GM10266 (cell line): ENCODE results near the gene CAPZB.

Experiments
- DNase-seq: peaks from one replicate; pipeline ENCODE4 v3.0.0; 2012; ENCODE audit errors: extremely low spot score
- TF ChIP-seq, protein P1 (sequence below): IDR thresholded peaks from 2 replicates; pipeline ENCODE4 v1.5.1; 2012; ENCODE audit warnings: mild to moderate bottlenecking, low read depth; ENCODE audit not compliant: control insufficient read depth, insufficient read depth; ENCODE audit errors: missing control alignments

The CAPZB gene

DNA sequence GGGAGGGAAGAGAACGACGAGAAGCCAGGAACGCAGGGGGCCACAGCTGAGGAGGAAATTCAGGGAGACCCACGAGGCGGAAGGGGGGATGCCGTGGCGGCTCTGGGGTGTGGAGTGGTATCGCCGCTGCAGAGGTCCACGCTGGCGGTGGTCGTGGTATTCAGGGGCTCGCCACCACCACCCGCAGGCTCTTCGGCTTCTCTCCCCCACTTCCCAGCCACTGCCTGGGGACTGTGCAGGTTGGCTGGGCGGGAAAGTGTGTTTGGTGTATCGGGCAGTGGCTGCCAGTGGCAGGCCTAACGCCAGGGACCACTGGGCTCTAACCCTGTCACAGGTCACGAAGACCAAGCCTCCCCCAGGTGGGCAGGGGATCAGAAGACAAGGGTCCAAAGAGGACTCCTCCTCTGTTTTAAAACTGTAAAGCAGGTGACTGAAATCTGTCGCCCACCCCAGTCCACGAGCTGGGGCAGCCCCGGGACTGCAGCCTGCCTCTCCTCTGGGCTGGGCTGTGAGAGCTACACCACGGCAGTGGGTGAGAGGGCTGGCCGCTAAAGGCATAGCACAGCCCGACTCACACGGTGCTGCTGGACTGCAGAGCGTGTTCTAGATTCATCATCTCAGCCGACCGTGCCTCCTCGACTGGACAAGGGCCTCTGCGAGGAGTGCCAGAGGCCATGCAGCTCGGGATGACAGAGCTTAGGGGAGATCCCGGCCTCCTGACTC lies 142.3 kb downstream of the CAPZB start:
- TF ChIP-seq, protein P1, sequence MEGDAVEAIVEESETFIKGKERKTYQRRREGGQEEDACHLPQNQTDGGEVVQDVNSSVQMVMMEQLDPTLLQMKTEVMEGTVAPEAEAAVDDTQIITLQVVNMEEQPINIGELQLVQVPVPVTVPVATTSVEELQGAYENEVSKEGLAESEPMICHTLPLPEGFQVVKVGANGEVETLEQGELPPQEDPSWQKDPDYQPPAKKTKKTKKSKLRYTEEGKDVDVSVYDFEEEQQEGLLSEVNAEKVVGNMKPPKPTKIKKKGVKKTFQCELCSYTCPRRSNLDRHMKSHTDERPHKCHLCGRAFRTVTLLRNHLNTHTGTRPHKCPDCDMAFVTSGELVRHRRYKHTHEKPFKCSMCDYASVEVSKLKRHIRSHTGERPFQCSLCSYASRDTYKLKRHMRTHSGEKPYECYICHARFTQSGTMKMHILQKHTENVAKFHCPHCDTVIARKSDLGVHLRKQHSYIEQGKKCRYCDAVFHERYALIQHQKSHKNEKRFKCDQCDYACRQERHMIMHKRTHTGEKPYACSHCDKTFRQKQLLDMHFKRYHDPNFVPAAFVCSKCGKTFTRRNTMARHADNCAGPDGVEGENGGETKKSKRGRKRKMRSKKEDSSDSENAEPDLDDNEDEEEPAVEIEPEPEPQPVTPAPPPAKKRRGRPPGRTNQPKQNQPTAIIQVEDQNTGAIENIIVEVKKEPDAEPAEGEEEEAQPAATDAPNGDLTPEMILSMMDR: no peak
- no peak for DNase-seq

DNA sequence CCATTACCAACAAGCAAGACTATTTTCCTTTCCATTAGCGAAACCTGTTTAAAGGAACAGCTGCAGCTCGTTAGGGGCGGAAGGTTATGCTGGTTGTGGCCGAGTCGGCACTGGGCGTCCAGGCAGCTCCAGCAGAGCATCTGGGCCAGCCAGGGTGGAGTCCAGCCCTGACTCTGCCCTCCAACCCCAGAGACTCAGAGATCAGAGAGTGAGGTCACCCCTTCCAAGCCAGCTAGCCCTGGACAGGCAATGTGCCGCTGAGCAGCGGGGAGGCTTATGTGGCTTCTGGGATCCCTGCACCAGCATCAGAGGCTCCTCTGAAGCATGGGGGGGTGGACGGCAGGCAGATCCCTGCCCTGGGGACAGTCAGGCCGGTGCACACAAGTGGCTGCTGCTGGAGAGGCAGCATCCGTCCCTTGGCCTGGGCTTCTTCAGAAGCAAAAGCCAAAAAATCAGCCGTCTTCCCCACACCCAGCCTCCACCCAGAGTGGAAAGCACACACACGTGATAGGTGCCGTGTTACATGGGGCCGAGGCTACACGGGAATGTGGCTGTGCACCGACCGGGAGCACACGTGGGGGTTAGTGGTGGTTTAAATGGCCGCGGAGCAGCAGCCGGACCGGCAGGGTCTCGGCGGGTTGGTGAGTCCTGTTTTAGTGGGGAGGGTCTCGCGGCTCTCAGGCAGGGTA lies 143.1 kb downstream of the CAPZB start:
- DNase-seq: no peak
- TF ChIP-seq, protein P1: no peak

GRCh38 chr1:19341201-19342061 lies 143.9 kb downstream of the CAPZB start:
- TF ChIP-seq, protein P1: peak; percentile 73

GRCh38 chr1:19340387-19340937 lies 144.9 kb downstream of the CAPZB start:
- TF ChIP-seq, protein P1: no peak
- no peak for DNase-seq

More at GRCh38 chr1:19341201-19342061, 143.9 kb downstream of the CAPZB start:
- DNase-seq: peak; percentile 91

DNA sequence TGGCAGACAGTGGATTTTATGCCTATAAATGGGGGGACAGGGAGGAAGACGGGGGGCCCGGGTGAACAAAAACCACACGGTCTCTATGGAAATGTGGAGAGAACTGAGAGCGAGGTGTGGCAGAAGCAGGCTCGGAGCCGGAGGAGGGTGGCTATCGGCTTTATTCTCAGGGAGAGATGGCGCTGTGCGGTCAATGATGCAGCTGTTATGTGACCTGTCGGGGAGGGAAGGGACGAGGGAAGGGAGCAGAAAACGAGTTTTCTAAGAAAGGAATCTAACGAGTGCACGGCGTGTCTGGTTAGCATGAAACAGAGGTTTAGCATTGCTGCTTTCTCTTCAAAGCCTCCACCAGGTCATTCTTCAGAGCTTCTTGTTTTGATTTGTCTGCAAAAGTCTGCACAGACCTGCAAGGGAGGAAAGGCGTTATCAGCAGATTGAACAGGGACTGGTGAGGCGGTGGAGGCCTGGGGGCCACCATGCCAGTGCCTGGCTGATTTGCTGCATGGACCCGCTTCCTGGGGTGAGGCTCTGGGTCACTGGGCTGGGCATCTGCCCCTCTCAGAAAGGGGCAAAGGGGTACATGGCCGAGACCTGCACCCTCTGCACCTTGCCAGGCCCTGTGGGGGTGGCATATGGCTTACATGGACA lies 146.0 kb downstream of the CAPZB start:
- DNase-seq: no peak
- TF ChIP-seq, protein P1: no peak

DNA sequence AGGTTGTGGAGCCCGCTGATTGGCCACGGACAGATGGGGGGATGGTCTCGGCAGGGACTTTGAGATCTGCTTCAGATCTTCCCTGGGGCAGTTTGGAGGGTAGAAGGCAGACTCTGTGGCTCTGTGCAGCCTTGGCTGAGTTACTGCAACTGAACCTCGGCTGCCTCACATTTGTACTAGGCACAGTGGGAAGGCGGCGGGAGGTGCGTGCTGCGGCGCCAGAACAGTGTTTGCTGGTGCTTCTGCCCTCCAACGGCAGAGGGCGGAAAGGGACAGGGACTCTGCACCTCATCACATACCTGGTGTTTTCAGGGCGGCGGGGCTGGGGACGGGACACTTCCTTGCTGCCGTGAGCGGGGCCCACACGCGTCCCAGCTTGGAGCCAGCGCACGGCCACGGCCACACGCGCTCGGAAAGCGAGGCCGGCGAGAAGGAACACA lies 147.0 kb downstream of the CAPZB start:
- TF ChIP-seq, protein P1: no peak
- DNase-seq: no peak
